SK-N-SH treated with all-trans-retinoic acid at 6 μM for 48 hours (cell line): Measurements from ENCODE around the gene CEMIP.

Source experiments
- ATAC-seq: fragments of 200-7000 bp; cut with Tn5 transposase; 3 replicates; pipeline ENCODE4 v1.9.1; 2020; ENCODE audit warnings: mild to moderate bottlenecking, moderate library complexity
- ARNTL ChIP-seq: fragments of 450-650 bp; formaldehyde crosslinking; IDR thresholded peaks from 2 replicates; pipeline ENCODE4 v1.5.0; 2020; ENCODE audit warnings: low read depth, mild to moderate bottlenecking, moderate library complexity, borderline replicate concordance
- ESRRG ChIP-seq: fragments of 250-450 bp; sonication (Bioruptor Pico); IDR thresholded peaks from 2 replicates; pipeline ENCODE4 v1.6.1; 2021; ENCODE audit warnings: mild to moderate bottlenecking
- GLIS3 ChIP-seq: fragments of 250-450 bp; sonication (Bioruptor Pico); IDR thresholded peaks from 2 replicates; pipeline ENCODE4 v1.5.0; 2020; ENCODE audit warnings: mild to moderate bottlenecking, moderate library complexity
- RARB ChIP-seq: fragments of 250-450 bp; sonication (Bioruptor Pico); IDR thresholded peaks from 2 replicates; pipeline ENCODE4 v1.8.0; 2021; ENCODE audit warnings: mild to moderate bottlenecking, moderate library complexity
- TCF4 ChIP-seq: fragments of 250-450 bp; sonication (Bioruptor Pico); IDR thresholded peaks from 2 replicates; pipeline ENCODE4 v1.8.0; 2021; ENCODE audit warnings: mild to moderate bottlenecking, moderate library complexity, borderline replicate concordance
- TOX ChIP-seq: fragments of 250-450 bp; sonication (Bioruptor Pico); IDR thresholded peaks from 2 replicates; pipeline ENCODE4 v1.8.0; 2021; ENCODE audit warnings: mild to moderate bottlenecking, moderate library complexity, borderline replicate concordance
- ZNF70 ChIP-seq: fragments of 450-650 bp; formaldehyde crosslinking; IDR thresholded peaks from 2 replicates; pipeline ENCODE4 v1.5.0; 2020; ENCODE audit warnings: mild to moderate bottlenecking, moderate library complexity
- ZNF8 ChIP-seq: fragments of 450-650 bp; formaldehyde crosslinking; IDR thresholded peaks from 2 replicates; pipeline ENCODE4 v1.5.0; 2020; ENCODE audit warnings: mild to moderate bottlenecking, moderate library complexity
- TF ChIP-seq, protein P1 (sequence below): fragments of 250-450 bp; sonication (Bioruptor Pico); IDR thresholded peaks from 2 replicates; pipeline ENCODE4 v1.5.1; 2020; ENCODE audit warnings: low read depth, mild to moderate bottlenecking, moderate library complexity
- TF ChIP-seq, protein P2 (sequence below): fragments of 250-450 bp; sonication (Bioruptor Pico); IDR thresholded peaks from 2 replicates; pipeline ENCODE4 v1.5.1; 2021; ENCODE audit warnings: mild to moderate bottlenecking, moderate library complexity
- TF ChIP-seq, protein P3 (sequence below): fragments of 250-450 bp; sonication (Bioruptor Pico); IDR thresholded peaks from 2 replicates; pipeline ENCODE4 v1.5.0; 2020; ENCODE audit warnings: mild to moderate bottlenecking, moderate library complexity
- TF ChIP-seq, protein P4 (sequence below): fragments of 250-450 bp; sonication (Bioruptor Pico); IDR thresholded peaks from 2 replicates; pipeline ENCODE4 v1.8.0; 2020; ENCODE audit warnings: mild to moderate bottlenecking, moderate library complexity, borderline replicate concordance
- TF ChIP-seq, protein P5 (sequence below): fragments of 250-450 bp; sonication (Bioruptor Pico); IDR thresholded peaks from 2 replicates; pipeline ENCODE4 v1.8.0; 2021; ENCODE audit warnings: low read depth, mild to moderate bottlenecking, moderate library complexity, borderline replicate concordance

CEMIP gene

DNA sequence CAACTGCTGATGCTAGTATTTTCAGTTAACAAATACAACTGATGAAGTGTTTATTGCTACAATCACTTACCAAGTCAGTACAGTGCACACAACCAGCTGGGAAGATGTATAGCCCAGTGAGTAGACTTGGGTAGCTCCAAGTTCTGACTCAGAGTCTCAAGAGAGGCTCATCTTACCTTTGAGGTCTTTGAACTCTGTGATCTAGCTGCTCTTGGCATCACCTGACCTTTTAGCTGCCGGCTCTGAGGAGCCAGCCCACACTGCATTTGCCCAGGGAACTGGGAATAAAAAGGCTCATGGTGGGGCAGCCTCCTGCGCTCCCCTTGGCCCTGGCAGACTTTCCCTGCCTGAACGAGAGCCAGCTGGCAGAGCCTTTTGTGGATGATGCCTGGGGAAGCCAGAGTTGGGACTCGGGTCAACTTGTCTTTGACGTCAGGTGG is 82.6 kb downstream of the CEMIP start:
- TF ChIP-seq RARB (CRISPR knock-in tag): no peak
- TF ChIP-seq, protein P1, sequence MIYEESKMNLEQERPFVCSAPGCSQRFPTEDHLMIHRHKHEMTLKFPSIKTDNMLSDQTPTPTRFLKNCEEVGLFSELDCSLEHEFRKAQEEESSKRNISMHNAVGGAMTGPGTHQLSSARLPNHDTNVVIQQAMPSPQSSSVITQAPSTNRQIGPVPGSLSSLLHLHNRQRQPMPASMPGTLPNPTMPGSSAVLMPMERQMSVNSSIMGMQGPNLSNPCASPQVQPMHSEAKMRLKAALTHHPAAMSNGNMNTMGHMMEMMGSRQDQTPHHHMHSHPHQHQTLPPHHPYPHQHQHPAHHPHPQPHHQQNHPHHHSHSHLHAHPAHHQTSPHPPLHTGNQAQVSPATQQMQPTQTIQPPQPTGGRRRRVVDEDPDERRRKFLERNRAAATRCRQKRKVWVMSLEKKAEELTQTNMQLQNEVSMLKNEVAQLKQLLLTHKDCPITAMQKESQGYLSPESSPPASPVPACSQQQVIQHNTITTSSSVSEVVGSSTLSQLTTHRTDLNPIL (CRISPR knock-in tag): no peak
- peak; percentile 37; the same call in 1 of the 3 replicates for ATAC-seq

DNA sequence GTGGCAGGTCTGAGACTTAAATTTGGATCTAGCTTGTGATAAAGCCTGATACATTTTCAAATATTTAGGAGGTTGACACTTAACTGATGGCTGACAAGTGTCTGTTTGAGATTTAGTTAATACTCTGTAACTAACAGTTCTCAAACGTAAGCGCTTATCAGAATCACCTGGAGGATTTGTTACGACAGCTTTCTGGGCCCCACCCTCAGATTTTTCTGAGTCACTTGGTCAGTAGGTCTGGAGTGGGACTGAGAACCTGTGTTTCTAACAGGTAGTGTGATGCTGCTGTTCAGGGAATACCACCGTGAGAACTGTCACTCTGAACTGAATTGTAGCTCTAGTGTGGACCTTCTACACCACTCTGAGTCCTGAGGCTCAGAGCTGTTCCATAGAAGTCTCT is 85.5 kb downstream of the CEMIP start:
- TF ChIP-seq ESRRG (CRISPR knock-in tag) (no peak), TCF4 (CRISPR knock-in tag) (no peak), GLIS3 (CRISPR knock-in tag) (no peak), ZNF8 (no peak), RARB (CRISPR knock-in tag) (no peak), ARNTL (CRISPR knock-in tag) (no peak), ZNF70 (CRISPR knock-in tag) (no peak), TOX (no peak)
- TF ChIP-seq, protein P2, sequence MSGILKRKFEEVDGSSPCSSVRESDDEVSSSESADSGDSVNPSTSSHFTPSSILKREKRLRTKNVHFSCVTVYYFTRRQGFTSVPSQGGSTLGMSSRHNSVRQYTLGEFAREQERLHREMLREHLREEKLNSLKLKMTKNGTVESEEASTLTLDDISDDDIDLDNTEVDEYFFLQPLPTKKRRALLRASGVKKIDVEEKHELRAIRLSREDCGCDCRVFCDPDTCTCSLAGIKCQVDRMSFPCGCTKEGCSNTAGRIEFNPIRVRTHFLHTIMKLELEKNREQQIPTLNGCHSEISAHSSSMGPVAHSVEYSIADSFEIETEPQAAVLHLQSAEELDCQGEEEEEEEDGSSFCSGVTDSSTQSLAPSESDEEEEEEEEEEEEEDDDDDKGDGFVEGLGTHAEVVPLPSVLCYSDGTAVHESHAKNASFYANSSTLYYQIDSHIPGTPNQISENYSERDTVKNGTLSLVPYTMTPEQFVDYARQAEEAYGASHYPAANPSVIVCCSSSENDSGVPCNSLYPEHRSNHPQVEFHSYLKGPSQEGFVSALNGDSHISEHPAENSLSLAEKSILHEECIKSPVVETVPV (CRISPR knock-in tag): no peak
- TF ChIP-seq, protein P1 (CRISPR knock-in tag): no peak
- TF ChIP-seq, protein P3, sequence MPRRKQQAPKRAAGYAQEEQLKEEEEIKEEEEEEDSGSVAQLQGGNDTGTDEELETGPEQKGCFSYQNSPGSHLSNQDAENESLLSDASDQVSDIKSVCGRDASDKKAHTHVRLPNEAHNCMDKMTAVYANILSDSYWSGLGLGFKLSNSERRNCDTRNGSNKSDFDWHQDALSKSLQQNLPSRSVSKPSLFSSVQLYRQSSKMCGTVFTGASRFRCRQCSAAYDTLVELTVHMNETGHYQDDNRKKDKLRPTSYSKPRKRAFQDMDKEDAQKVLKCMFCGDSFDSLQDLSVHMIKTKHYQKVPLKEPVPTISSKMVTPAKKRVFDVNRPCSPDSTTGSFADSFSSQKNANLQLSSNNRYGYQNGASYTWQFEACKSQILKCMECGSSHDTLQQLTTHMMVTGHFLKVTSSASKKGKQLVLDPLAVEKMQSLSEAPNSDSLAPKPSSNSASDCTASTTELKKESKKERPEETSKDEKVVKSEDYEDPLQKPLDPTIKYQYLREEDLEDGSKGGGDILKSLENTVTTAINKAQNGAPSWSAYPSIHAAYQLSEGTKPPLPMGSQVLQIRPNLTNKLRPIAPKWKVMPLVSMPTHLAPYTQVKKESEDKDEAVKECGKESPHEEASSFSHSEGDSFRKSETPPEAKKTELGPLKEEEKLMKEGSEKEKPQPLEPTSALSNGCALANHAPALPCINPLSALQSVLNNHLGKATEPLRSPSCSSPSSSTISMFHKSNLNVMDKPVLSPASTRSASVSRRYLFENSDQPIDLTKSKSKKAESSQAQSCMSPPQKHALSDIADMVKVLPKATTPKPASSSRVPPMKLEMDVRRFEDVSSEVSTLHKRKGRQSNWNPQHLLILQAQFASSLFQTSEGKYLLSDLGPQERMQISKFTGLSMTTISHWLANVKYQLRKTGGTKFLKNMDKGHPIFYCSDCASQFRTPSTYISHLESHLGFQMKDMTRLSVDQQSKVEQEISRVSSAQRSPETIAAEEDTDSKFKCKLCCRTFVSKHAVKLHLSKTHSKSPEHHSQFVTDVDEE (CRISPR knock-in tag): no peak
- TF ChIP-seq, all 23 proteins: peak for 0
- no peak for ATAC-seq

DNA sequence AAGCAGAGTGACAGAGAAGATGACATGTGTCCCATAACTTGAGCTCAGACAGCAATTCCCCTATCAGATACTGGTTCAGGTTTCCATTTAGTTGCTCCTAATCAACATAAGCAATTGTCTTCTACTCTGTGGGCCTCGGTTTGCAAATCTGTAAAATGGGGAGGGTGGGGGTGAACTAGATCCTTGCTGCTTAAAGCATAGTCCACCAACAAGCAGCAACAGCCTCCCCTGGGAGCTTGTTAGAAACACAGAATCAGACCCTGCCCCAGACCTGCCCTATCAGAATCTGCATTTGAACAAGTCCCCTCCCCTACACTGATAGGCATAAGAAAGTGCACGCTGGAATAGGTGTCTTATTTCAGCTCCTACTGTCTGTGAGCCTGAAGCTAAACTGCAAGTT is 87.8 kb downstream of the CEMIP start:
- no peak for ATAC-seq
- TF ChIP-seq TCF4 (CRISPR knock-in tag) (no peak), TOX (no peak), RARB (CRISPR knock-in tag) (no peak), ARNTL (CRISPR knock-in tag) (no peak), ZNF8 (no peak)
- TF ChIP-seq, protein P3 (CRISPR knock-in tag): no peak
- TF ChIP-seq, protein P1 (CRISPR knock-in tag): no peak
- TF ChIP-seq, protein P4, sequence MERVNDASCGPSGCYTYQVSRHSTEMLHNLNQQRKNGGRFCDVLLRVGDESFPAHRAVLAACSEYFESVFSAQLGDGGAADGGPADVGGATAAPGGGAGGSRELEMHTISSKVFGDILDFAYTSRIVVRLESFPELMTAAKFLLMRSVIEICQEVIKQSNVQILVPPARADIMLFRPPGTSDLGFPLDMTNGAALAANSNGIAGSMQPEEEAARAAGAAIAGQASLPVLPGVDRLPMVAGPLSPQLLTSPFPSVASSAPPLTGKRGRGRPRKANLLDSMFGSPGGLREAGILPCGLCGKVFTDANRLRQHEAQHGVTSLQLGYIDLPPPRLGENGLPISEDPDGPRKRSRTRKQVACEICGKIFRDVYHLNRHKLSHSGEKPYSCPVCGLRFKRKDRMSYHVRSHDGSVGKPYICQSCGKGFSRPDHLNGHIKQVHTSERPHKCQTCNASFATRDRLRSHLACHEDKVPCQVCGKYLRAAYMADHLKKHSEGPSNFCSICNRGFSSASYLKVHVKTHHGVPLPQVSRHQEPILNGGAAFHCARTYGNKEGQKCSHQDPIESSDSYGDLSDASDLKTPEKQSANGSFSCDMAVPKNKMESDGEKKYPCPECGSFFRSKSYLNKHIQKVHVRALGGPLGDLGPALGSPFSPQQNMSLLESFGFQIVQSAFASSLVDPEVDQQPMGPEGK (CRISPR knock-in tag): no peak
- TF ChIP-seq, protein P2 (CRISPR knock-in tag): no peak
- TF ChIP-seq, protein P5, sequence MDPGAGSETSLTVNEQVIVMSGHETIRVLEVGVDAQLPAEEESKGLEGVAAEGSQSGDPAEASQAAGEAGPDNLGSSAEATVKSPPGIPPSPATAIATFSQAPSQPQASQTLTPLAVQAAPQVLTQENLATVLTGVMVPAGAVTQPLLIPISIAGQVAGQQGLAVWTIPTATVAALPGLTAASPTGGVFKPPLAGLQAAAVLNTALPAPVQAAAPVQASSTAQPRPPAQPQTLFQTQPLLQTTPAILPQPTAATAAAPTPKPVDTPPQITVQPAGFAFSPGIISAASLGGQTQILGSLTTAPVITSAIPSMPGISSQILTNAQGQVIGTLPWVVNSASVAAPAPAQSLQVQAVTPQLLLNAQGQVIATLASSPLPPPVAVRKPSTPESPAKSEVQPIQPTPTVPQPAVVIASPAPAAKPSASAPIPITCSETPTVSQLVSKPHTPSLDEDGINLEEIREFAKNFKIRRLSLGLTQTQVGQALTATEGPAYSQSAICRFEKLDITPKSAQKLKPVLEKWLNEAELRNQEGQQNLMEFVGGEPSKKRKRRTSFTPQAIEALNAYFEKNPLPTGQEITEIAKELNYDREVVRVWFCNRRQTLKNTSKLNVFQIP (CRISPR knock-in tag): no peak
